ENCODE results near the gene SCARF1. TPM values are rescaled to one million over a fixed set of nuclear protein-coding genes. Genes with fewer than 3 reads are reported as not detected.
A peak's percentile ranks its signal among the peaks of the same experiment; 100 is the strongest.

SCARF1 gene
- total RNA-seq, 2 experiments from 2014 or later = 4.5 to 5.3 TPM

GRCh38 chr17:1625053-1625452 is 20.5 kb downstream of the SCARF1 start:
- no peaks in the 10 kb centered on the region for H3K36me3 Mint-ChIP-seq (ENCODE audit: low read depth)
- POLR2A ChIA-PET = no interaction called here
- CTCF ChIA-PET = interaction anchor here (6.6 kb wide), 1 partner anchor 51 kb away, joined by 94 read pairs; no protein-coding TSS in a partner anchor
- no peak overlapping the region for H3K27ac Mint-ChIP-seq
- no peak for DNase-seq
- H3K27me3 Mint-ChIP-seq (ENCODE audit: low read depth) = peaks cover 14% of the 10 kb centered on the region
- no peaks in the 10 kb centered on the region for H3K9me3 Mint-ChIP-seq (ENCODE audit: insufficient read depth)
- no peak overlapping the region for H3K4me3 Mint-ChIP-seq
- H3K4me1 Mint-ChIP-seq (ENCODE audit: low read depth) = peaks cover 22% of the 10 kb centered on the region
- ATAC-seq = no peak

GRCh38 chr17:1624650-1625049 is 20.9 kb downstream of the SCARF1 start:
- Mint-ChIP-seq H3K27ac (no peak overlapping the region), H3K4me1 (ENCODE audit: low read depth) (peaks cover 19% of the 10 kb centered on the region), H3K4me3 (no peak overlapping the region), H3K27me3 (ENCODE audit: low read depth) (peaks cover 14% of the 10 kb centered on the region), H3K9me3 (ENCODE audit: insufficient read depth) (no peaks in the 10 kb centered on the region), H3K36me3 (ENCODE audit: low read depth) (no peaks in the 10 kb centered on the region)
- POLR2A ChIA-PET = no interaction called here
- CTCF ChIA-PET = interaction anchor here (0.6 to 6.6 kb wide), 2 partner anchors 51 to 393 kb away, joined by 3 to 94 read pairs; no protein-coding TSS in a partner anchor
- ATAC-seq (no peak), DNase-seq (no peak)

GRCh38 chr17:1623057-1623630 is 22.4 kb downstream of the SCARF1 start:
- H3K27ac Mint-ChIP-seq = no peak overlapping the region
- peaks cover 14% of the 10 kb centered on the region for H3K27me3 Mint-ChIP-seq (ENCODE audit: low read depth)
- H3K9me3 Mint-ChIP-seq (ENCODE audit: insufficient read depth) = no peaks in the 10 kb centered on the region
- H3K4me1 Mint-ChIP-seq (ENCODE audit: low read depth) = peaks cover 9% of the 10 kb centered on the region
- ChIA-PET CTCF (interaction anchor here (1.4 kb wide), 1 partner anchor 49 kb away, joined by 4 read pairs; no protein-coding TSS in a partner anchor), POLR2A (no interaction called here)
- no peak for ATAC-seq
- H3K4me3 Mint-ChIP-seq = no peak overlapping the region
- H3K36me3 Mint-ChIP-seq (ENCODE audit: low read depth) = no peaks in the 10 kb centered on the region
- DNase-seq = no peak

DNA sequence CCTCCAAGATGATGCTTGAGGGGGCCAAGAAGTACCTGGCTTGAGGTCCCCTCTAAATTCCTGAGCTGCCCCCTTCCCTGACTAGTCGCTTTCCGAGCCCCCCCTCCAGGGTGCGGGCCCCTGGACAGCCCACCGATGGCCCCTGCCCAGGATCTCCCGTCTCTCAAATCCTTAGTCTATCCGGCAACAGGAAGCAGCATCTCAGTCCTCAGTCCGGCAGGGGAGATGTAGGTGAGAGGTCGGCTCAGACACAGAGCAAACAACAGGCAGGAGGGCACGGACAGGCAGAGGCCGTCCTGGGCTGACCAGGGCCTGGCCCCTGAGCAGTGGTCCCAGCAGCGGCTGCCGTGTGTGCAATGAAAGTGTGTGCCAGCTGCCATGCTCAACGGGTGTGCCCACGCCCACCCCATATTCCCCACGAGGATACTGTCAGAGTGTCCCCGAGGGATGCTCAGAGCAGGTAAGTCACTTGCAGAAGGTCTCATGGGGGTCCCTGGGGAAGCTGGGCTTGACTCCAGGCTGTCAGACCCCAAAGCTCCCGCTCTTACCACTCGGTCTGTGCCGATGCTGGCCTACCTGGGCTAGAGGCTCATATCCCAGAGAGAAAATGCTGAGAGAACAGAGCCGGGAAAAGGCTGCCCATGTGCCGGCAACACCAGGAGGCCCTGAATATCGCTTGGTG is 24.1 kb downstream of the SCARF1 start:
- no peak for DNase-seq
- POLR2A ChIA-PET = interaction anchor here (0.6 kb wide), 1 partner anchor 105 kb away, joined by 3 read pairs; no protein-coding TSS in a partner anchor
- no peaks in the 10 kb centered on the region for H3K36me3 Mint-ChIP-seq (ENCODE audit: low read depth)
- H3K27me3 Mint-ChIP-seq (ENCODE audit: low read depth) = peaks cover 3% of the 10 kb centered on the region
- no peak overlapping the region for H3K4me3 Mint-ChIP-seq
- H3K9me3 Mint-ChIP-seq (ENCODE audit: insufficient read depth) = no peaks in the 10 kb centered on the region
- CTCF ChIA-PET = interaction anchor here (1.4 kb wide), 1 partner anchor 47 kb away, joined by 4 read pairs; no protein-coding TSS in a partner anchor
- H3K27ac Mint-ChIP-seq = no peak overlapping the region
- H3K4me1 Mint-ChIP-seq (ENCODE audit: low read depth) = peaks cover 6% of the 10 kb centered on the region
- ATAC-seq = no peak

DNA sequence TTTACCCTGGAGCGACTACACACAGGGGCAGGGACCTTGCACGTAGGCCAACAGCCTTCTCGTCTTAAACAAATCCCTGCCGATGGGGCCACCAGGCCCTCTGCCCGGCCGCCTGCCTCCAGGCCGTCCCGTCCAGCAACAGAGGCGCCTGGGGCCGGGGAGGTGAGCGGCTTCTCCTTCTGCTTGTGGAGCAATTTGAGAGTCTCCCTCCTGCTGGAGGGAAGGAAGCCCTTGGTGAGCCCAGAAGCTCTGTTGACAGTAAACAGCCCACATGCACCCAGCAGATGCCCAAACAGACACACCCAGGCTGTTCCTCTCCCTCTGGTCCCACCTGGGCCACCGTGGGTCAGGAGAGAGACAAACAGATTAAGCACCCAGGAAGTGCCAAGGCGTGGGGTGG is 25.0 kb downstream of the SCARF1 start:
- Mint-ChIP-seq H3K4me3 (no peak overlapping the region), H3K4me1 (ENCODE audit: low read depth) (peaks cover 6% of the 10 kb centered on the region), H3K36me3 (ENCODE audit: low read depth) (no peaks in the 10 kb centered on the region), H3K27ac (no peak overlapping the region), H3K27me3 (ENCODE audit: low read depth) (no peaks in the 10 kb centered on the region), H3K9me3 (ENCODE audit: insufficient read depth) (no peaks in the 10 kb centered on the region)
- ATAC-seq (no peak), DNase-seq (no peak)
- CTCF ChIA-PET = no interaction called here
- POLR2A ChIA-PET = no interaction called here

- no peak for DNase-seq
- H3K36me3 Mint-ChIP-seq (ENCODE audit: low read depth) = no peaks in the 10 kb centered on the region
- ChIA-PET POLR2A (no interaction called here), CTCF (interaction anchor here (1.9 to 3.2 kb wide), 2 partner anchors 12 to 43 kb away, joined by 10 to 12 read pairs; partner anchors contain the start of gene SLC43A2)
- H3K9me3 Mint-ChIP-seq (ENCODE audit: insufficient read depth) = no peaks in the 10 kb centered on the region
- no peak overlapping the region for H3K4me3 Mint-ChIP-seq
- H3K27ac Mint-ChIP-seq = no peak overlapping the region
- H3K27me3 Mint-ChIP-seq (ENCODE audit: low read depth) = no peaks in the 10 kb centered on the region
- peaks cover 6% of the 10 kb centered on the region for H3K4me1 Mint-ChIP-seq (ENCODE audit: low read depth)
- ATAC-seq = no peak
Measured at GRCh38 chr17:1617620-1618174, 27.8 kb downstream of the SCARF1 start.

GRCh38 chr17:1616101-1616500 is 29.4 kb downstream of the SCARF1 start:
- Mint-ChIP-seq H3K9me3 (ENCODE audit: insufficient read depth) (no peaks in the 10 kb centered on the region), H3K4me3 (no peak overlapping the region), H3K36me3 (ENCODE audit: low read depth) (no peaks in the 10 kb centered on the region), H3K4me1 (ENCODE audit: low read depth) (peaks cover 6% of the 10 kb centered on the region), H3K27me3 (ENCODE audit: low read depth) (no peaks in the 10 kb centered on the region), H3K27ac (no peak overlapping the region)
- CTCF ChIA-PET = interaction anchor here (1.0 to 3.2 kb wide), 3 partner anchors 13 to 42 kb away, joined by 3 to 10 read pairs (median 8); no protein-coding TSS in a partner anchor
- ATAC-seq (no peak), DNase-seq (no peak)
- POLR2A ChIA-PET = interaction anchor here (0.9 kb wide), 1 partner anchor 14 kb away, joined by 4 read pairs; no protein-coding TSS in a partner anchor

DNA sequence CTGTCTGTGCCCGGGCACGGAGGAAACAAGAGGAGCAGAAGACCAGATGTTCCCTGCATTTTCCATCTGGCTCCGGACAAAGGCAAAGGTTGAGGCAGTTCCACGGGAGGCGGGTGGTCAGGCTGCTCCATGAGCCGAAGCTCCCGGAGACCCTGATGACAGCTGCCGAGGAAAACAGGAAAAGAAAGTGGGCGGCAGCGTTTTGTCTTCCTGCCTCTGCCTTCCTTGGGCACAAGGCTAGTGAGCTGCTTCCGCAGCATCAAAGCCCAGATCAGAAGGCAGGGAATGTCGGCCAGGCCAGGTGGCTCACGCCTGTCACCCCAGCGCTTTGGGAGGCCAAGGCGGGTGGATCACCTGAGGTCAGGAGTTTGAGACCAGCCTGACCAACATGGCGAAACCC is 33.1 kb downstream of the SCARF1 start:
- ATAC-seq = no peak
- CTCF ChIA-PET = no interaction called here
- Mint-ChIP-seq H3K27me3 (ENCODE audit: low read depth) (no peaks in the 10 kb centered on the region), H3K9me3 (ENCODE audit: insufficient read depth) (no peaks in the 10 kb centered on the region), H3K4me3 (no peak overlapping the region), H3K4me1 (ENCODE audit: low read depth) (peaks cover 5% of the 10 kb centered on the region), H3K36me3 (ENCODE audit: low read depth) (no peaks in the 10 kb centered on the region), H3K27ac (no peak overlapping the region)
- no peak for DNase-seq
- POLR2A ChIA-PET = no interaction called here

DNA sequence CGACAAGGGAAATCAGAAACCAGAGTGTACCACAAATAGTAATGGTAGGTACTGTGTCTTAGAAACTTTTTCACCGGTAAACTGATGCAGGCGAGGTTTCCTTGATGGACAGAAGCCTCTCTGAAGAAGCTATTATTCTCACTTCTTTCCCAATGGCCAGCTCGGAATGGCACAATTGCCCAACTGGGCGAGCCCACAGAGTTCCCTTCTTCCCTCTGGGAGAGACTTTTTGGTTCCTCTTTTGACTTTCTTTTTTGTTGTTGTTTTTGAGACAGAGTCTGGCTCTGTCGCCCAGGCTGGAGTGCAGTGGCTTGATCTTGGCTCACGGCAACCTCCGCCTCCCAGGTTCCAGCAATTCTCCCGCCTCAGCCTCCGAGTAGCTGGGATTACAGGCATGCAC is 33.8 kb downstream of the SCARF1 start:
- Mint-ChIP-seq H3K9me3 (ENCODE audit: insufficient read depth) (no peaks in the 10 kb centered on the region), H3K36me3 (ENCODE audit: low read depth) (no peaks in the 10 kb centered on the region), H3K4me3 (no peak overlapping the region), H3K27me3 (ENCODE audit: low read depth) (no peaks in the 10 kb centered on the region), H3K27ac (no peak overlapping the region), H3K4me1 (ENCODE audit: low read depth) (peaks cover 12% of the 10 kb centered on the region)
- ChIA-PET POLR2A (interaction anchor here (0.6 kb wide), 2 partner anchors 188 to 197 kb away, joined by 3 read pairs; no protein-coding TSS in a partner anchor), CTCF (interaction anchor here (1.5 kb wide), 1 partner anchor 37 kb away, joined by 6 read pairs; no protein-coding TSS in a partner anchor)
- ATAC-seq (no peak), DNase-seq (no peak)

GRCh38 chr17:1608676-1609075 is 36.9 kb downstream of the SCARF1 start:
- no peak for ATAC-seq
- Mint-ChIP-seq H3K9me3 (ENCODE audit: insufficient read depth) (no peaks in the 10 kb centered on the region), H3K27ac (no peak overlapping the region), H3K36me3 (ENCODE audit: low read depth) (no peaks in the 10 kb centered on the region), H3K27me3 (ENCODE audit: low read depth) (no peaks in the 10 kb centered on the region), H3K4me3 (no peak overlapping the region), H3K4me1 (ENCODE audit: low read depth) (peaks cover 12% of the 10 kb centered on the region)
- POLR2A ChIA-PET = interaction anchor here (0.7 kb wide), 1 partner anchor 1222 kb away, joined by 3 read pairs; no protein-coding TSS in a partner anchor
- DNase-seq = no peak
- CTCF ChIA-PET = interaction anchor here (0.7 to 1.5 kb wide), 2 partner anchors 22 to 35 kb away, joined by 3 to 6 read pairs; no protein-coding TSS in a partner anchor

DNA sequence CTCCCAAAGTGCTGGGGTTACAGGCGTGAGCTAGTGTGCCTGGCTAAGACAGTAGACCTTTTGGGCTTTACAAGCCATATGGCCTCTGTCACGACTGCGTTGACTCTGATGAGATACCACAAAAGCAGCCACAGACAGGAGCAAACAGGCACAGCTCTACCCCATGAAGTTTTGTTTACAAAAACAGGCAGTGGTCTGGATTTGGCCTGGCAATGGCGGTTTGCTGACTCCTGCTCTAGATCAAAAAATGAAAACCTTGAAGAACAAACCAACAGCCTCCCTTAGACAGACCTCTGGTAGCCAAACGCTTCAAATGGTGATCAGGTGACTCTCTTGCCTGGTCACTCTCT is 37.6 kb downstream of the SCARF1 start:
- POLR2A ChIA-PET = interaction anchor here (1.0 kb wide), 1 partner anchor 20 kb away, joined by 3 read pairs; the partner anchor contains the start of gene SLC43A2
- no peaks in the 10 kb centered on the region for H3K9me3 Mint-ChIP-seq (ENCODE audit: insufficient read depth)
- H3K36me3 Mint-ChIP-seq (ENCODE audit: low read depth) = no peaks in the 10 kb centered on the region
- H3K27ac Mint-ChIP-seq = no peak overlapping the region
- CTCF ChIA-PET = interaction anchor here (1.3 to 2.1 kb wide), 3 partner anchors 12 to 34 kb away, joined by 3 to 10 read pairs (median 6); no protein-coding TSS in a partner anchor
- H3K4me1 Mint-ChIP-seq (ENCODE audit: low read depth) = peaks cover 12% of the 10 kb centered on the region
- no peak overlapping the region for H3K4me3 Mint-ChIP-seq
- no peaks in the 10 kb centered on the region for H3K27me3 Mint-ChIP-seq (ENCODE audit: low read depth)
- no peak for DNase-seq
- ATAC-seq = peak; percentile 27
